CD8-positive, alpha-beta memory T cell (primary cell): Measurements from ENCODE around the gene CLASP1. TPM values are rescaled to one million over a fixed set of nuclear protein-coding genes. Genes with fewer than 3 reads are reported as not detected.
"Not testable (repeated sequence)": the region's sequence is repeated elsewhere in the genome, so short reads cannot be mapped to it uniquely, and the experiment has no call there.

Experiments
- CTCF ChIA-PET: fragments of 350-600 bp; sonication (Branson Sonifier 250); formaldehyde crosslinking; loops from one replicate; lab custom pipeline; 2021; ENCODE audit warnings: antibody characterized with exemption; lab: Charles Lee
- POLR2A ChIA-PET: fragments of 350-600 bp; sonication (Branson Sonifier 250); formaldehyde crosslinking; loops from one replicate; lab custom pipeline; 2021; ENCODE audit warnings: antibody characterized with exemption; lab: Charles Lee
- DNase-seq, 5 donors: peaks; one replicate each; pipeline versions ENCODE4 v3.0.0 to v3.0.0-alpha.2; 2020 to 2022; ENCODE audit warnings: mixed read lengths in 1 of 5
- H3K27ac ChIP-seq: one replicate; pipeline ENCODE4 v1.7.0; 2013; ENCODE audit warnings: low read depth, mild to moderate bottlenecking, low read length, moderate library complexity
- H3K27me3 ChIP-seq: 2 replicates; pipeline ENCODE4 v1.7.0; 2013; ENCODE audit warnings: low read length, mild to moderate bottlenecking; ENCODE audit not compliant: insufficient read depth, poor library complexity, severe bottlenecking
- H3K36me3 ChIP-seq: 2 replicates; pipeline ENCODE4 v1.7.0; 2013; ENCODE audit warnings: mild to moderate bottlenecking, low read length, moderate library complexity; ENCODE audit not compliant: insufficient read depth
- H3K4me1 ChIP-seq: 2 replicates; pipeline ENCODE4 v1.7.0; 2013; ENCODE audit warnings: mild to moderate bottlenecking, low read length, moderate library complexity; ENCODE audit not compliant: insufficient read depth
- H3K4me3 ChIP-seq: 2 replicates; pipeline ENCODE4 v1.7.0; 2013; ENCODE audit warnings: mild to moderate bottlenecking, low read length
- H3K9me3 ChIP-seq: 2 replicates; pipeline ENCODE4 v1.7.0; 2013; ENCODE audit warnings: mild to moderate bottlenecking, low read length
- H3K27ac Mint-ChIP-seq, 8 donors: one replicate each; pipeline ENCODE4 v1.8.0; 2020 to 2021; ENCODE audit warnings: mixed read lengths in 8 of 8, mild to moderate bottlenecking in 6 of 8, inconsistent platforms in 3 of 8, moderate library complexity in 3 of 8
- H3K27me3 Mint-ChIP-seq, 2 donors: one replicate each; pipeline ENCODE4 v1.8.0; 2020 to 2021; ENCODE audit warnings: mixed read lengths in 2 of 2, mild to moderate bottlenecking in 1 of 2, moderate library complexity in 1 of 2
- H3K36me3 Mint-ChIP-seq, 3 donors: one replicate each; pipeline ENCODE4 v1.8.0; 2020 to 2021; ENCODE audit warnings: mixed read lengths in 3 of 3, inconsistent platforms in 1 of 3, mild to moderate bottlenecking in 1 of 3
- H3K4me1 Mint-ChIP-seq, 3 donors: one replicate each; pipeline ENCODE4 v1.8.0; 2020 to 2021; ENCODE audit warnings: mixed read lengths in 3 of 3, inconsistent platforms in 1 of 3, mild to moderate bottlenecking in 1 of 3
- H3K4me3 Mint-ChIP-seq, 7 donors: one replicate each; pipeline ENCODE4 v1.8.0; 2020 to 2021; ENCODE audit warnings: mixed read lengths in 7 of 7, mild to moderate bottlenecking in 6 of 7, moderate library complexity in 4 of 7, inconsistent platforms in 2 of 7
- H3K9me3 Mint-ChIP-seq, 5 donors: one replicate each; pipeline ENCODE4 v1.8.0; 2020 to 2022; ENCODE audit warnings: mixed read lengths in 5 of 5, mild to moderate bottlenecking in 3 of 5, moderate library complexity in 2 of 5, inconsistent platforms in 1 of 5
- polyA plus RNA-seq: library from polyadenylated mRNA; unstranded; fragments of 300-500 nt; fragmentation: Illumina TruSeq; gene quantifications from one replicate; pipeline ENCODE4 v1.2.3, GENCODE V29; 2021
- total RNA-seq, 2 experiments: library from RNA; stranded (reverse); gene quantifications; one replicate each; pipeline ENCODE4 v1.2.3, GENCODE V29; 2021

CLASP1 gene
- total and polyA plus RNA-seq, 3 experiments from 2014 or later, result 22.2 to 66.0 (median 62.6) TPM

DNA sequence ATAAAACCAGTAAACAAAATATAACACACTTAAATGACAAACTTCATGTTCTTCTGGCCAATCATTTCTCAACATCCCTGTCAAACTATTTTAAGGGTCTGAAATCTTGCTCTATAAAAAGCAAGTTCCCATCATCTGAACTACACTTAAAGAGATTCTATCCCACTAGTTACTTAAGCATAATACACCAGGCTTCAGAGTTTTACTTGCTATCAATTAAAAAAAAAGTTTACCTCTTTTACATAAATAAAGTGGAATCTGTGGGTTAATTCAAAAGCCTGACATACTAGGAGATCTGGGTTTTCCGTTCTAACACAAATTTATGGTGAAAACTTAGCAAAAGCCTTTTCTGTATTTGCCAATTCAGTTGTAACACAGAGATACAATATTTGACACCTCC lies 1.9 kb downstream of the CLASP1 start:
- H3K4me1 Mint-ChIP-seq, result peaks cover 52 to 76% (median 73%) of the 10 kb centered on the region in 3 donors
- peaks cover 34% of the 10 kb centered on the region for H3K4me1 ChIP-seq
- no peaks in the 10 kb centered on the region for H3K36me3 ChIP-seq
- no peaks in the 10 kb centered on the region for H3K9me3 ChIP-seq
- no peak for DNase-seq
- peak overlapping the region; percentile 46 to 100 (median 97) for H3K4me3 Mint-ChIP-seq
- ChIA-PET POLR2A (interaction anchor here (4.0 kb wide), 1 partner anchor 52 kb away, joined by 44 read pairs; no protein-coding TSS in a partner anchor), CTCF (interaction anchor here (1.8 kb wide), 1 partner anchor 118 kb away, joined by 9 read pairs; the partner anchor contains the start of gene RNU4ATAC)
- H3K27ac ChIP-seq, result no peak overlapping the region
- H3K4me3 ChIP-seq, result no peak overlapping the region
- no peaks in the 10 kb centered on the region for H3K27me3 ChIP-seq
- no peaks in the 10 kb centered on the region for H3K9me3 Mint-ChIP-seq
- H3K36me3 Mint-ChIP-seq, result peaks cover 0 to 23% (median 0%) of the 10 kb centered on the region in 3 donors
- H3K27ac Mint-ChIP-seq, result peak overlapping the region in 7 of 8 donors; percentile 9 to 100 (median 99)
- H3K27me3 Mint-ChIP-seq, result peaks cover 0 to 7% of the 10 kb centered on the region in 2 donors

DNA sequence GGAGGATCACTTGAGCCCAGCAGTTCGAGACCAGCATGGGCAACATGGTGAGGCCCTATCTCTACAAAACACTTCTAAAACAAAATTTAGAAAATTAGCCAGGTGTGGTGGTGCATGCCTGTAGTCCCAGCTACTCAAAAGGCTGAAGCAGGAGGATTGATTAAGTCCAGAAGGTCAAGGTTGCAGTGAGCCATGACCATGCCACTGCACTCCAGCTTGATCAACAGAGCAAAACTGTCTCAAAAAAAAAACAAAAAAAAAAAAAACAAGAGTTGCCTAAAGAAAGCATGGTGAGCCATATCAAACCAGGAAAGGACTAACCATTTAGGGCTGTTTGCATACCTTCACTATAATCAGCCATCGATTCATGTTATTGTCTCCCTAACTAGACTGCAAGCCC lies 4.5 kb downstream of the CLASP1 start:
- peaks cover 0 to 5% of the 10 kb centered on the region in 2 donors for H3K27me3 Mint-ChIP-seq
- peaks cover 47 to 78% (median 78%) of the 10 kb centered on the region in 3 donors for H3K4me1 Mint-ChIP-seq
- H3K4me3 Mint-ChIP-seq, result peak overlapping the region in 1 of 7 donors; percentile 57
- DNase-seq, result no peak
- ChIA-PET POLR2A (interaction anchor here (0.7 kb wide), 1 partner anchor 44 kb away, joined by 4 read pairs; no protein-coding TSS in a partner anchor), CTCF (no interaction called here)
- no peaks in the 10 kb centered on the region for H3K9me3 Mint-ChIP-seq
- Histone ChIP-seq H3K36me3 (no peaks in the 10 kb centered on the region), H3K4me1 (peaks cover 23% of the 10 kb centered on the region), H3K27me3 (no peaks in the 10 kb centered on the region), H3K9me3 (no peaks in the 10 kb centered on the region), H3K27ac (no peak overlapping the region), H3K4me3 (no peak overlapping the region)
- peak overlapping the region in 6 of 8 donors; percentile 26 to 84 (median 58) for H3K27ac Mint-ChIP-seq
- peaks cover 4 to 31% (median 7%) of the 10 kb centered on the region in 3 donors for H3K36me3 Mint-ChIP-seq

DNA sequence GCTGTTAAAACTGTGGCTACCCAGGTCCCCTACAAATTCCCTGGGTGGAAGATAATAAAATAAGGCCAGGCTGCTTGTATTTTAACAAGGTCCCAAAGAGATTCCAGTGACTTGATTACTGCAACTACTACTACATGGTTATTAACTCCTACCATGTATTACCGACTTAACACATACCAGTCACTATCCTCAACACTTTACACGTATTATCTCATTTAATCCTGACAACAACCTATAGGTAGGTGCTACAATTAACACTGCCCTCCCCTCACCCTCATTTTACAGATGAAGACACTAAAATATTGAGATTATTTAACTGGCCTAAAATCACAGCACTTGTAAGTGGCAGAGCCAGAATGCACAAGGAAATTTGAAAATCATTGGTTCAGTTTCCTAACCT lies 5.4 kb downstream of the CLASP1 start:
- Mint-ChIP-seq H3K36me3 (peaks cover 4 to 31% (median 10%) of the 10 kb centered on the region in 3 donors), H3K9me3 (no peaks in the 10 kb centered on the region), H3K27me3 (no peaks in the 10 kb centered on the region), H3K4me3 (peak overlapping the region in 1 of 7 donors; percentile 29), H3K27ac (peak overlapping the region in 4 of 8 donors; percentile 0 to 88 (median 24)), H3K4me1 (peaks cover 45 to 82% (median 78%) of the 10 kb centered on the region in 3 donors)
- no peaks in the 10 kb centered on the region for H3K36me3 ChIP-seq
- CTCF ChIA-PET, result no interaction called here
- POLR2A ChIA-PET, result no interaction called here
- no peaks in the 10 kb centered on the region for H3K9me3 ChIP-seq
- H3K27ac ChIP-seq, result no peak overlapping the region
- no peak overlapping the region for H3K4me3 ChIP-seq
- peaks cover 23% of the 10 kb centered on the region for H3K4me1 ChIP-seq
- no peak for DNase-seq
- H3K27me3 ChIP-seq, result no peaks in the 10 kb centered on the region

DNA sequence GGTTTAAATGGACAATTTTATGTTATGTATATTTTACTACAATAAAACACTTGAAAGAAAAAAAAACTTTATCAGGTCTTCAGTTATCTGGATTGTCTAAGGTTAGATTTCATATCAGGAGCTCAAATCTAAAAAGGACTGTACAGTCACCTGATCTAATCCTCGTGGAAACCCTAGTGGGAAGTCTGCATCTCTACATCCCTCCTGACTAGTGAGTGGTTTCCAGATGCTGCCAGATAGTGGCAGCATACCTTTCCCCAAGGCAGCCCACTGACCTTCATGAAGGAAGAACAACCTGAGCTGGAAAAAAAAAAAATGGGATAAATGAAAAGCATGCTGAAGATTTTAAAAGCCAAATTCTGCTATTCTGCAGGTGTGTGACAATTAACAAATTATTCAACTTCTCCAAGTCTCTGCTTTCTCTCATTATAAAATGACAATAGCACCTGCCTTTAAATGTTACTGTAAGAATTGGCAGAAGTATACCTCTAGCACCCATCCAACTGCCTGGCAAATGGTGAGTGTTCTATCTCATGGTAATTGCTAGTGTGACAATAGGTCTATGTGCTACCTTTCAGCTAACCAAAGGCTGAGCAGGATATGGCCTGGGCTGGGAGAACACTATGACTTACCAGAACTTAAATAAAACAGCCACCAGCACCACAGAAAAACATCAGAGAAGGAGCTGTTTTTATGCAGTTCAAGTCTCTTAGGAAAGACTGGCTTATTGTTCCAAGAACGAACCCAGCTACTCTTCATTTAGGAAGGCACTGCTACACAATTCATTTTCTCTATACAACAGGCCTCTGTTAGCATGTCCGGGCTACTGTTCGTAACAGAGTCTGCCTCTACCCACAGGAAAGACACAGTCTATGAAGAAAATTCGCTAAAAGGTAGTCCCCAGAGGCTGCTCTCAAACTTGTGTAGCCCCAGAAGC lies 8.6 kb downstream of the CLASP1 start:
- H3K9me3 ChIP-seq, result no peaks in the 10 kb centered on the region
- no peak overlapping the region for H3K4me3 ChIP-seq
- peak overlapping the region in 4 of 8 donors; percentile 21 to 66 (median 42) for H3K27ac Mint-ChIP-seq
- H3K4me1 Mint-ChIP-seq, result peaks cover 36 to 72% (median 63%) of the 10 kb centered on the region in 3 donors
- H3K9me3 Mint-ChIP-seq, result peaks cover 0 to 8% (median 3%) of the 10 kb centered on the region in 5 donors
- ChIA-PET CTCF (no interaction called here), POLR2A (interaction anchor here (0.5 kb wide), 1 partner anchor 96 kb away, joined by 4 read pairs; no protein-coding TSS in a partner anchor)
- no peaks in the 10 kb centered on the region for H3K27me3 ChIP-seq
- peaks cover 15 to 35% (median 16%) of the 10 kb centered on the region in 3 donors for H3K36me3 Mint-ChIP-seq
- no peak overlapping the region for H3K27ac ChIP-seq
- no peak overlapping the region for H3K4me3 Mint-ChIP-seq
- no peaks in the 10 kb centered on the region for H3K27me3 Mint-ChIP-seq
- peaks cover 7% of the 10 kb centered on the region for H3K4me1 ChIP-seq
- DNase-seq, result no peak
- no peaks in the 10 kb centered on the region for H3K36me3 ChIP-seq

DNA sequence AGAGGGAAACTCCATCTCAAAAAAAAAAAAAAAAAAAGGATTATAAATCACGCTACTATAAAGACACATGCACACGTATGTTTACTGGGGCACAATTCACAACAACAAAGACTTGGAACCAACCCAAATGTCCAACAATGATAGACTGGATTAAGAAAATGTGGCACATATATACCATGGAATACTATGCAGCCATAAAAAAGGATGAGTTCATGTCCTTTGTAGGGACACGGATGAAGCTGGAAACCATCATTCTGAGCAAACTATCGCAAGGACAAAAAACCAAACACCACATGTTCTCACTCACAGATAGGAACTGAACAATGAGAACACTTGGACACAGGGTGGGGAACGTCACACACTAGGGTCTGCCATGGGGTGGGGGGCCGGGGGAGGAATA lies 9.4 kb downstream of the CLASP1 start:
- H3K36me3 Mint-ChIP-seq, result peaks cover 15 to 34% (median 16%) of the 10 kb centered on the region in 3 donors
- H3K4me3 Mint-ChIP-seq, H3K27ac ChIP-seq, CTCF ChIA-PET, H3K27me3 Mint-ChIP-seq, H3K4me3 ChIP-seq, DNase-seq, H3K9me3 ChIP-seq, H3K9me3 Mint-ChIP-seq, H3K27me3 ChIP-seq, H3K4me1 ChIP-seq, H3K36me3 ChIP-seq: not testable (repeated sequence)
- peaks cover 35 to 71% (median 63%) of the 10 kb centered on the region in 3 donors for H3K4me1 Mint-ChIP-seq
- POLR2A ChIA-PET, result interaction anchor here (0.7 kb wide), 1 partner anchor 193 kb away, joined by 4 read pairs; no protein-coding TSS in a partner anchor
- H3K27ac Mint-ChIP-seq, result peak overlapping the region in 1 of 8 donors; percentile 42

DNA sequence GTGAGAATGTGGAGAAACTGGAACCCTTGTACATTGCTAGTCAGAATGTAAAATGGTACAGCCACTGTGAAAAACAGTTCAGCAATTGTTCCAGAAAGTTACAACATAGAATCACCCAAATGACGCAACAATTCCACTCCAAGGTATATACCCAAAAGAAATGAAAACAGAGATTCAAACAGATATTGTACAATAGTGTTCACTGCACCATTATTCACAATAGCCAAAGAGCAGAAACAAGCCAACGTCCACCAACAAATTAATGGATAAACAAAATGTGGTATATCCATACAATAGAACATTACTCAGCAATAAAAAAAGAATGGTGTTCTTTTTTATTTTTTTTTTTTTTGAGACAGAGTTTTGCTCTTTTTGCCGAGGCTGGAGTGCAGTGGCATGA lies 10.9 kb downstream of the CLASP1 start:
- Histone ChIP-seq H3K27me3 (no peaks in the 10 kb centered on the region), H3K36me3 (no peaks in the 10 kb centered on the region), H3K27ac (no peak overlapping the region), H3K9me3 (no peaks in the 10 kb centered on the region), H3K4me3 (no peak overlapping the region), H3K4me1 (peaks cover 12% of the 10 kb centered on the region)
- DNase-seq, result no peak
- peaks cover 0 to 8% (median 3%) of the 10 kb centered on the region in 5 donors for H3K9me3 Mint-ChIP-seq
- no peaks in the 10 kb centered on the region for H3K27me3 Mint-ChIP-seq
- H3K4me1 Mint-ChIP-seq, result peaks cover 40 to 72% (median 66%) of the 10 kb centered on the region in 3 donors
- peak overlapping the region in 1 of 7 donors; percentile 32 for H3K4me3 Mint-ChIP-seq
- POLR2A ChIA-PET, result no interaction called here
- peaks cover 15 to 39% (median 16%) of the 10 kb centered on the region in 3 donors for H3K36me3 Mint-ChIP-seq
- CTCF ChIA-PET, result no interaction called here
- H3K27ac Mint-ChIP-seq, result no peak overlapping the region

DNA sequence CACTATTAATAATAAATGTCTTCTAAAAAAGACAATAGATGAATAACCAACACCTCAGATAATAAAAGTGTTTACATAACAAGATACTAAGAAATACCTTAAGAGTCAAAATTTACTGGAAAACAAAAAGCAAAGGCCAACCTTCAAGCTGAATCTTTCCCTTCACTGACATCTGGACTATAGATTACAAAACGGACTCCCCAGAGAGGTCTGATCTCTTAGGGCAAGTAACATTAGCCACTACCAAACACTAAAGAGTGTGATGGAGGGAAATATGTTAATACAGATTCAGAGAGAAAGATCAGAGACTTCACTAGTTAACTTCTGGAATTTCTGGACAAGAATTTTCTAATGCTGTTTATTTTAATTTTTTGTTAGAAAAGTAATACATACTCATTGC lies 13.9 kb downstream of the CLASP1 start:
- Histone ChIP-seq H3K4me1 (peaks cover 12% of the 10 kb centered on the region), H3K27ac (no peak overlapping the region), H3K9me3 (no peaks in the 10 kb centered on the region), H3K27me3 (no peaks in the 10 kb centered on the region), H3K36me3 (no peaks in the 10 kb centered on the region), H3K4me3 (no peak overlapping the region)
- POLR2A ChIA-PET, result interaction anchor here (0.6 kb wide), 1 partner anchor 11 kb away, joined by 7 read pairs; no protein-coding TSS in a partner anchor
- Mint-ChIP-seq H3K4me3 (no peak overlapping the region), H3K4me1 (peaks cover 33 to 58% (median 51%) of the 10 kb centered on the region in 3 donors), H3K27ac (peak overlapping the region in 4 of 8 donors; percentile 23 to 76 (median 40)), H3K27me3 (no peaks in the 10 kb centered on the region), H3K36me3 (peaks cover 13 to 26% (median 16%) of the 10 kb centered on the region in 3 donors), H3K9me3 (peaks cover 0 to 8% (median 3%) of the 10 kb centered on the region in 5 donors)
- CTCF ChIA-PET, result interaction anchor here (1.0 kb wide), 1 partner anchor 21 kb away, joined by 3 read pairs; no protein-coding TSS in a partner anchor
- DNase-seq, result no peak
